G401.6 (cell line): ENCODE data around the gene TBC1D19.

Experiments
- FAIRE-seq: peaks from 2 replicates; lab custom pipeline; 2012; peaks lifted over from hg19 to GRCh38; lab: Jason Lieb, UNC

Gene TBC1D19

GRCh38 chr4:26782830-26783202, 198.9 kb downstream of the TBC1D19 start:
- FAIRE-seq, result no peak

- FAIRE-seq, result no peak
These were observed 200.5 kb downstream of the TBC1D19 start for GRCh38 chr4:26784207-26784865.

GRCh38 chr4:26785312-26785711, 201.4 kb downstream of the TBC1D19 start:
- no peak for FAIRE-seq

GRCh38 chr4:26785810-26786209, 201.9 kb downstream of the TBC1D19 start:
- FAIRE-seq, result no peak

DNA sequence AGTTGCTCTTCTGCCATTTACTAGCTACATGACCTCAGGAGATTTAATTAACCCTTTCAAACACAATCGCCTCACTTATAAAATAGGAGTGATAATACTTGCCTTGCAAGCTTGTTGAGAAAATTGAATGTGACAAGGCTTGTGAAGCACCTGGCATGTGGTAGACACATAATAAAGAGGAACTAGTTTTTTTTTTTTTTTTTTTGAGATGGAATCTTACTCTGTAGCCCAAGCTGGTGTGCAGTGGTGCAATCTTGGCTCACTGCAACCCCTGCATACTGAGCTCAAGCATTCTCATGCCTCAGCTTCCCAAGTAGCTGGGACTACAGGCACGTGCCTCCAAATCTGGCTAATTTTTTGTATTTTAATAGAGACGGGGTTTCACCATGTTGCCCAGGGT, 203.0 kb downstream of the TBC1D19 start:
- no peak for FAIRE-seq

- no peak for FAIRE-seq
These were observed 203.8 kb downstream of the TBC1D19 start for GRCh38 chr4:26787461-26788340.

DNA sequence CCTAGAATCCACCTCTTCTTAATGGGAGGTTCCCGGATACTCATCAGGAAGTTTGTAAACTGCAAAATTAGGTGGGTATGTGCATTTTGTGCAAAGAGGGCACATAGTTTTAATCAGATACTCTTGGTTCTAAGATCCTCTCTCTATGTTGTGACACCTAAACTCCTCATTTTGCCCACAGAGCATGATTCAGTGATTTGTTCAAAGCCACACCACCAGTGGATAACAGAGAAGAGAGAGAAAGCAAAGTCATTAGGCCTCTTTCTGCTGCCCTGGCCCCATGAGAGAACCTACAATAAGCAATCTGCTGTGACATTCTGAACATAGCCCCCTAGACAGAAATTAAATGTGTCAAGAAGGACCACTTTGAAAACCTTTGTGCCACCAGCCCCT, 204.5 kb downstream of the TBC1D19 start:
- no peak for FAIRE-seq

DNA sequence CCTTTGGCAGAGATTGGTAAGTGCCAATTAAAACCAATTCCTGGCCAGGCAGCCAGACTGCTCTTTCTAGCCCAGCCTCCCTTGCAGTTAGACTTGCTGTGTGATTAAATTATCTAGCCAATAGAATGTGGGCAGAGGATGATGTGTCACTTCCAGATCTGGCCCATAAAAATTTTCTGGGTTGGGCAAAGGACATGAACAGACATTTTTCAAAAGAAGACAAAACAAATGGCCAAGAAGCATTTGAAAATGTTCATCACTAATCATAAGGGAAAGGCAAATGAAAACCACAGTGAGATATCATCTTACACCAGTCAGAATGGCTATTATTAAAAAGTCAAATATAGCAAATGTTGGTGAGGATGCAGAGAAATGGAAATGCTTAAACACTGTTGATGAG, 205.3 kb downstream of the TBC1D19 start:
- no peak for FAIRE-seq

GRCh38 chr4:26791346-26791745, 207.5 kb downstream of the TBC1D19 start:
- no peak for FAIRE-seq

DNA sequence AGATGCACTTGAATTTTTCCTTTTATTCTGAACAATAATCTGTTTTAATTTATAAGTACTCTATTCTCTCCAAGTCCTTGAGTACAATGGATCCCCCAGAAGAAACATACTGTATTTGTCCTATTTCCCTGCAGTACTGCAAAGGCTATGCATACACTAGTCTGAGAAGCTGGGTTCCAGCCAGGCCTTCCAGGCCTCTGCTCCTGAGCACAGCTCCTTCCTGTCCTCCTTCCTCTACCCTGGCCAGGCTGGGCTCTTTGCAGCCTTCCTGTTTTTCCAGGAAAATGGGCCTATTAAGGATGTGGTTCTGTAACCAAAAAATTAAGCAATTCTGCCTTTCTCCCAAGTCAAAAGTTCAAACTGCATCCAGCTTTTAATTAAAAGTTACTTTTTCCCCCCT, 208.8 kb downstream of the TBC1D19 start:
- no peak for FAIRE-seq

DNA sequence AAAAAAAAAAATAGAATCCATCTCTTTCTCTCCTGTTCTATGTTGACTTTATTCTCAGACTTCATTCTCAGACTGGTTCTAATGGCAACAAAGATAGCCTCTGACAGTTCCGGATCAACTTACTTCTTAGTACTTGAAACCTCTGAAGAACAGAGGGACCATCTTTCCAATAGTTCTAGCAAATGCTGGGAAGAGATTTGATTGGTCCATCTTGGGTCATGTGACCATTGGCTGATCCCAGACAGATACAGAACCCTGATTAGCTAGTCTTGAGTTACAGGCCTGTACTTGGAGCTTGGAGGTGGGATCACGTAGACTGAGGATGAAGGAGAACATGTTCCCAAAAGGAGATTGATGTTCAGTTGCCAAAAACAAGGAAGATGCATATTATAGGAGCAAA, 209.9 kb downstream of the TBC1D19 start:
- no peak for FAIRE-seq

DNA sequence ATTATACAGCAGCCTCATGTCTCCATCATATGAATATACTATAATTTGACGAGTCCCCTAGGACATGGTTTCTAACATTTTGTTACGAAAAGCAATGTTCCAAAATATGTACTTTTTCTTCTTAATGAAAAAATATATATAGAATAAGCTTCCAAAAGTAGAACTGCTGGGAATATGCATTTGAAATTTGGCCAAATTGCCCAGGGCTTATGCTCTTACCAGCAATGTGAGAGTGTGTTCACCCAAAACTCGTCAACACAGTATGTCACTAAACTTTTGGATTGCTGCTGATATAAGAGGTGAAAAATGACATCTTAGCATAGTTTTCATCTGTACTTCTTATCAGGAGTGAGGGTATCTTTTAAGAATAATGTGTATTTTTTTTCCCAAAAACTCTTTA, 212.2 kb downstream of the TBC1D19 start:
- FAIRE-seq, result no peak

DNA sequence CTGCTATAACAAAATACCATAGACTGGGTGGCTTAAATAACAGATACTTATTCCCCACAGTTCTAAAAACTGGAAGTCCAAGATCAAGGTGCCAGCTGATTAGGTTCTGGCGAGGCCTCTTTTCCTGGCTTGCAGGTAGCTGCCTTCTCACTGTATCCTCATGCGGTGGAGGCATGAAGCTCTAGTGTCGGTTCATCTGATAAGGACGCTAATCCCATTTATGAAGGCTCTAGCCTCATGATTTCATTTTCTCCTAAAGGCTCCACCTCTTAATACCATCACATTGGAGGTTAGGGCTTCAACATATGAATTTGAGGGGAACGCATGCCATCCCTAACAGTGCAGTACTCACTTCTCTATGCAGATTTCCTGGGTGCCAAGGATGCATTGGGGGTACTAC, 218.9 kb downstream of the TBC1D19 start:
- no peak for FAIRE-seq

DNA sequence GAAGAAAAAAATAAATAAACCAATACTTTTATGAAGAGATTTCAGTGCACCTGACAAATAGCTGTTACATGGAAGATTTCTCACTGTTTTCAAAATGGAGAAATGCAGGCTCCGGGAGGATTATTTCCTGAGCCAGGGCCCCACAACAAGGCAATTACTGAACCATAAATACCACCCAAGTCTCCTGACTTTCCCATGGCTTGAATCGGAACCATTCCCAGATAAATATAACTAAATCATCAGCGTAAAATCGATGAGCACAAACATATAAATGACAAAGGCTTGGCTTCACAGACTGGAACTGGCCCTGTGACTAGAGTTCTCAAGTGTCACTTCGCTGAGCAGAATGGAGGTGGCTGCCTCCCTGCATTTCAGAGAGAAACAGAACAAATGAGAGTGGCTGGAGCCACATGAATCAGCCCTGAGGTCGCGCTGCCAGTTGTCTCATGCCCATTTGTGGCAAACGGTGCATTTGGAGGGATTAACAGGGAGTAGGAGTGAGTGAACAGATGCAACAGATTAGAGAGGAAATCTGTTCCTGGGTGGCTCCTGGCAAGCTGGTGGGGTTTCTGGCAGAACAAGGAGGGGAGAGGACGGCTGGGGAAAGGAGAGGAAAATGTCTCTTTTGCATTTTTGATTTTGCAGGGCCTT, 219.5 kb downstream of the TBC1D19 start:
- FAIRE-seq, result no peak

DNA sequence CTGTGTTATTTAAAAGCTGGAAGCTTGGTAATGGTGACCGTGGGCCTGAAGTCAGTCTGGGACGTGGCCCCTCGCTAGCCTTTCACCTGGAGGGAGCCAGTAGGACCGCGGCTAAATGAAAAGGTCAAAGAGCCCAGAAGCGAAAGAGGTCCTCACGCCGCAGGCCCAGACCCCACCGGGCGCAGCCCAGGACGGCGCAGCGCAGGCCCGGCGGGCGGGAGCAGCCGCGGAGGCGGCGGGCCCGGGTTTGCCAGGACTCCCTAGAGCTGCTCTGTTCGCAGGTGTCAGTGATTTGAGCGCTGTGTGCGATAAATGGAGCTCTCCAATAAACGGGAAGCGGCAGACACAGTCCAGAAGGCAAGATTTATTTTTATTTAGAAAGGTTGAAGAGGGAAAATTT, 220.6 kb downstream of the TBC1D19 start:
- no peak for FAIRE-seq

DNA sequence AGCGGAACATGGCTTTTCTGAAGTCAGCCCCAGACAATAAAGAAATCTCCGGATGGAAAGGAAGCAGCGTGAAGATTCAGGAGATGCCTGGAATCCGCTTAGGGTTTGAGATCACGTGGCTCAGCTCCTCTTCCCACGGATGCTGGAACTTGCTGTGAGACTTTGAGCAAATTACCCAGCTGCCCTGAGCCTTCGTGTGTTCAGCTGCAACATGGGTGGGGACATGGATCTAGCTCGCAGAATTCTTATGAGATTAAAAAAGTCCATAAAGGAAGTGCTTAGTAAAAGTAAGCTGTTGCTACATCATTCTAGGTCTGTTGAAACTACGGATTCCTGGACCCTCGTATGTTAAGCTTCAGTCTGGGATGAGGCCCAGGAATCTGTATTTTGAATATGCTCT, 221.0 kb downstream of the TBC1D19 start:
- FAIRE-seq, result no peak
